ENCODE data around the gene ABCA1. TPM values are rescaled to one million over a fixed set of nuclear protein-coding genes. Genes with fewer than 3 reads are reported as not detected.

Gene ABCA1
- total RNA-seq, 2 experiments from 2014 or later, result 14.1 to 16.9 TPM

- no peak overlapping the region for H3K4me3 Mint-ChIP-seq
- peaks cover 22% of the 10 kb centered on the region for H3K4me1 Mint-ChIP-seq (ENCODE audit: low read depth)
- H3K9me3 Mint-ChIP-seq, result no peaks in the 10 kb centered on the region
- H3K27me3 ChIP-seq (ENCODE audit: control insufficient read depth in 1 of 2, insufficient read depth in 2 of 2, low read length in 2 of 2), result no peaks in the 10 kb centered on the region
- no peak for TF ChIP-seq CTCF (IDR thresholded peaks at IDR 0.05)
- H3K4me1 ChIP-seq (ENCODE audit: insufficient read depth, low read length), result peaks cover 3% of the 10 kb centered on the region
- DNase-seq, result no peak
- H3K27me3 Mint-ChIP-seq, result no peaks in the 10 kb centered on the region
- no peak overlapping the region for H3K27ac Mint-ChIP-seq
- no peaks in the 10 kb centered on the region for H3K36me3 Mint-ChIP-seq (ENCODE audit: low read depth)
- no peaks in the 10 kb centered on the region for H3K9me3 ChIP-seq (ENCODE audit: control insufficient read depth in 1 of 2, insufficient read depth in 1 of 2, low read length in 2 of 2)
- no peak overlapping the region for H3K4me3 ChIP-seq (ENCODE audit: low read length)
- intact Hi-C loops (cut with DNase I, micrococcal nuclease), result no loop called here
- no peaks in the 10 kb centered on the region for H3K36me3 ChIP-seq (ENCODE audit: insufficient read depth, low read length)
- ChIA-PET CTCF (no interaction called here), POLR2A (no interaction called here)
- H3K27ac ChIP-seq (ENCODE audit: low read depth in 1 of 2, low read length in 2 of 2), result no peak overlapping the region
- no peak for ATAC-seq (ENCODE audit: poor library complexity)
Observed at GRCh38 chr9:104921067-104921741, 6.8 kb downstream of the ABCA1 start.

- Histone ChIP-seq H3K36me3 (ENCODE audit: insufficient read depth, low read length) (no peaks in the 10 kb centered on the region), H3K4me1 (ENCODE audit: insufficient read depth, low read length) (no peaks in the 10 kb centered on the region), H3K4me3 (ENCODE audit: low read length) (no peak overlapping the region), H3K27ac (ENCODE audit: low read depth in 1 of 2, low read length in 2 of 2) (no peak overlapping the region), H3K9me3 (ENCODE audit: control insufficient read depth in 1 of 2, insufficient read depth in 1 of 2, low read length in 2 of 2) (no peaks in the 10 kb centered on the region), H3K27me3 (ENCODE audit: control insufficient read depth in 1 of 2, insufficient read depth in 2 of 2, low read length in 2 of 2) (no peaks in the 10 kb centered on the region)
- H3K4me3 Mint-ChIP-seq, result no peak overlapping the region
- H3K36me3 Mint-ChIP-seq (ENCODE audit: low read depth), result no peaks in the 10 kb centered on the region
- CTCF ChIA-PET, result no interaction called here
- POLR2A ChIA-PET, result no interaction called here
- peaks cover 10% of the 10 kb centered on the region for H3K4me1 Mint-ChIP-seq (ENCODE audit: low read depth)
- no peak for TF ChIP-seq CTCF (IDR thresholded peaks at IDR 0.05)
- no peak overlapping the region for H3K27ac Mint-ChIP-seq
- no peak for DNase-seq
- H3K27me3 Mint-ChIP-seq, result no peaks in the 10 kb centered on the region
- no peak for ATAC-seq (ENCODE audit: poor library complexity)
- no peaks in the 10 kb centered on the region for H3K9me3 Mint-ChIP-seq
- intact Hi-C loops (cut with DNase I, micrococcal nuclease), result no loop called here
Observed at GRCh38 chr9:104915753-104916152, 12.2 kb downstream of the ABCA1 start.

- H3K27me3 Mint-ChIP-seq, result no peaks in the 10 kb centered on the region
- H3K27ac Mint-ChIP-seq, result no peak overlapping the region
- H3K4me1 Mint-ChIP-seq (ENCODE audit: low read depth), result peaks cover 15% of the 10 kb centered on the region
- no peak for ATAC-seq (ENCODE audit: poor library complexity)
- H3K9me3 Mint-ChIP-seq, result no peaks in the 10 kb centered on the region
- H3K36me3 ChIP-seq (ENCODE audit: insufficient read depth, low read length), result no peaks in the 10 kb centered on the region
- no peaks in the 10 kb centered on the region for H3K4me1 ChIP-seq (ENCODE audit: insufficient read depth, low read length)
- TF ChIP-seq CTCF (IDR thresholded peaks at IDR 0.05), result no peak
- no peak overlapping the region for H3K4me3 Mint-ChIP-seq
- no peak overlapping the region for H3K4me3 ChIP-seq (ENCODE audit: low read length)
- H3K27me3 ChIP-seq (ENCODE audit: control insufficient read depth in 1 of 2, insufficient read depth in 2 of 2, low read length in 2 of 2), result no peaks in the 10 kb centered on the region
- no peaks in the 10 kb centered on the region for H3K9me3 ChIP-seq (ENCODE audit: control insufficient read depth in 1 of 2, insufficient read depth in 1 of 2, low read length in 2 of 2)
- intact Hi-C loops (cut with DNase I, micrococcal nuclease), result no loop called here
- no peaks in the 10 kb centered on the region for H3K36me3 Mint-ChIP-seq (ENCODE audit: low read depth)
- DNase-seq, result no peak
- ChIA-PET CTCF (no interaction called here), POLR2A (interaction anchor here (0.7 kb wide), 1 partner anchor 1113 kb away, joined by 3 read pairs; no protein-coding TSS in a partner anchor)
- no peak overlapping the region for H3K27ac ChIP-seq (ENCODE audit: low read depth in 1 of 2, low read length in 2 of 2)
Observed at GRCh38 chr9:104915049-104915448, 12.9 kb downstream of the ABCA1 start.
